HUES48 (cell line): ENCODE data around the gene DOCK9.
A peak's percentile ranks its signal among the peaks of the same experiment; 100 is the strongest.

Experiments
- H3K27ac ChIP-seq: one replicate; pipeline ENCODE4 v1.7.0; 2013; ENCODE audit warnings: low read depth, low read length, inconsistent platforms
- H3K27me3 ChIP-seq: 2 replicates; pipeline ENCODE4 v1.6.1; 2013; ENCODE audit warnings: mild to moderate bottlenecking, low read length; ENCODE audit not compliant: control insufficient read depth, insufficient read depth
- H3K36me3 ChIP-seq: 2 replicates; pipeline ENCODE4 v1.6.1; 2013; ENCODE audit warnings: low read length; ENCODE audit not compliant: control insufficient read depth, insufficient read depth
- H3K4me1 ChIP-seq: 2 replicates; pipeline ENCODE4 v1.6.1; 2013; ENCODE audit warnings: mild to moderate bottlenecking, low read length; ENCODE audit not compliant: control insufficient read depth, insufficient read depth
- H3K4me3 ChIP-seq: 2 replicates; pipeline ENCODE4 v1.5.1; 2013; ENCODE audit warnings: mild to moderate bottlenecking, low read depth, low read length
- H3K9ac ChIP-seq: 2 replicates; pipeline ENCODE4 v1.6.1; 2013; ENCODE audit warnings: mild to moderate bottlenecking, low read depth, low read length, moderate library complexity
- H3K9me3 ChIP-seq: 2 replicates; pipeline ENCODE4 v1.6.1; 2013; ENCODE audit warnings: low read length; ENCODE audit not compliant: control insufficient read depth, insufficient read depth

Gene DOCK9

GRCh38 chr13:98915563-98915962 lies 62.3 kb downstream of the DOCK9 start:
- Histone ChIP-seq H3K9me3 (no peaks in the 10 kb centered on the region), H3K4me1 (peaks cover 2% of the 10 kb centered on the region; the same call in 1 of the 2 replicates), H3K27ac (no peak overlapping the region), H3K9ac (no peak overlapping the region), H3K36me3 (no peaks in the 10 kb centered on the region), H3K4me3 (no peak overlapping the region), H3K27me3 (no peaks in the 10 kb centered on the region)

DNA sequence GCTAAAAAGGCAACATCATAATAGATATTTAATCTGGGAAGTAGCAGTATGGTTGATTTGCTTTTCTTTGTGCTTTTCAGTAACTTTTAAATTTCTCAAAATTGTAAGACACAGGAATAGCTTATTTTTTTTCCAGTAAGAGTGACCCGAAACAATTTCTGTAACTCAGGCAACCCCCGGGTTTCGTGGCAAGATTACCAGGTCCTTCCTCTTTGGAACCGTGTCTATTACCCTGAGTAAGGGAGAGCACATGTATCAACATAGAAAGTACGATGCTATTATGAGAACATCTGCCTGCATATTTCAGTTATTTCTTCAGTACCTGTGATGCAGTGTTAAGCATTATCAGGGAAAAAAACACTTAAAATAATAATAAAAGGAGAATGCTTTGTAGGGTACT lies 64.1 kb downstream of the DOCK9 start:
- H3K27ac ChIP-seq, result no peak overlapping the region
- no peak overlapping the region for H3K9ac ChIP-seq
- no peaks in the 10 kb centered on the region for H3K36me3 ChIP-seq
- H3K4me1 ChIP-seq, result peaks cover 4% of the 10 kb centered on the region; the same call in 1 of the 2 replicates
- H3K4me3 ChIP-seq, result no peak overlapping the region
- H3K9me3 ChIP-seq, result no peaks in the 10 kb centered on the region
- H3K27me3 ChIP-seq, result no peaks in the 10 kb centered on the region

DNA sequence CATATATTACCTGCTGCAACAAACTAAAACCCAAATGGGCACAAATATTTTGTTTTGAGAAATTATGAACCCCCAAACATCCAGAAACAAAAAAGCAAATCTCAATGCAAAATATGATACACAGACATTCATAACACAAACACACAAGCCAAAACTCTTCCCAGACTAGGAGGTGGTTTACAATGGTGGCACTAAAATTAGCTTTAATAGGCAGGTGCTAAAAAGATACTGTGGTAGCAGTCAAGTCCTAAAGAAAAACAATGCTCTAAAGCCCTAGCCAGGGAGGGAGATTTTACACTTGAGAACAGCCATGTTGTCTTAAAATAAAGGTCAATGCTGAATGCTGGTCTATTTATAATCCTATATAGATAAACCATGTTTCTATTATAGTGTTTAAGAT lies 65.0 kb downstream of the DOCK9 start:
- H3K9me3 ChIP-seq, result no peaks in the 10 kb centered on the region
- no peak overlapping the region for H3K27ac ChIP-seq
- H3K9ac ChIP-seq, result no peak overlapping the region
- H3K36me3 ChIP-seq, result no peaks in the 10 kb centered on the region
- H3K27me3 ChIP-seq, result no peaks in the 10 kb centered on the region
- peaks cover 4% of the 10 kb centered on the region; the same call in 1 of the 2 replicates for H3K4me1 ChIP-seq
- H3K4me3 ChIP-seq, result no peak overlapping the region

GRCh38 chr13:98910501-98910951 lies 67.3 kb downstream of the DOCK9 start:
- H3K4me1 ChIP-seq, result peaks cover 4% of the 10 kb centered on the region; the same call in 1 of the 2 replicates
- H3K4me3 ChIP-seq, result no peak overlapping the region
- no peaks in the 10 kb centered on the region for H3K36me3 ChIP-seq
- peak overlapping the region; percentile 62 for H3K27ac ChIP-seq
- H3K9me3 ChIP-seq, result no peaks in the 10 kb centered on the region
- H3K27me3 ChIP-seq, result no peaks in the 10 kb centered on the region
- H3K9ac ChIP-seq, result no peak overlapping the region

DNA sequence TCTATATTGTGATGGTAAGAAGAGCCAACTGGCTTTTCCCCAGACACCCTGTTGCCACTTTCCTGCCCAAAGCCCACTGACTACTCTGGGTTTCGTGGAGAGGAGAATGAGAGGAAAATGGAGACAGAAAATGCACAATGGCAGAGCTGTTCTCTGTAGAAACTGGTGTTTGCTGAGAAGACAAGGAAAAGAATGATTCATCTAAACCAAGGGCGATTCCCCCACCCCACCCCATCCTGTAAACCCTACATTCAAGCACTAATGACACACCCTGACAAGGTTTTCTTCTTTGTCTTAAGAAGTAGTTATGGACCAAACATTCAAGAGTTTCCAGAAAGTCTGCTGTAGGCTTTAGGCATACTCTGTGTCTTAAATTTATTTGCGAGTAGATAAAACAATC lies 68.8 kb downstream of the DOCK9 start:
- H3K36me3 ChIP-seq, result no peaks in the 10 kb centered on the region
- H3K9ac ChIP-seq, result no peak overlapping the region
- H3K4me3 ChIP-seq, result no peak overlapping the region

GRCh38 chr13:98906746-98907502 lies 70.9 kb downstream of the DOCK9 start:
- no peak overlapping the region for H3K4me3 ChIP-seq
- no peaks in the 10 kb centered on the region for H3K36me3 ChIP-seq
- no peak overlapping the region for H3K9ac ChIP-seq
- H3K4me1 ChIP-seq, result peaks cover 4% of the 10 kb centered on the region; the same call in 1 of the 2 replicates
- H3K27me3 ChIP-seq, result no peaks in the 10 kb centered on the region
- H3K27ac ChIP-seq, result no peak overlapping the region
- no peaks in the 10 kb centered on the region for H3K9me3 ChIP-seq

More for the DNA sequence above, 68.8 kb downstream of the DOCK9 start:
- Histone ChIP-seq H3K9me3 (no peaks in the 10 kb centered on the region), H3K27me3 (no peaks in the 10 kb centered on the region), H3K4me1 (peaks cover 4% of the 10 kb centered on the region; the same call in 1 of the 2 replicates), H3K27ac (no peak overlapping the region)

- H3K27me3 ChIP-seq, result no peaks in the 10 kb centered on the region
- no peak overlapping the region for H3K27ac ChIP-seq
- no peak overlapping the region for H3K4me3 ChIP-seq
- H3K36me3 ChIP-seq, result no peaks in the 10 kb centered on the region
- no peaks in the 10 kb centered on the region for H3K9me3 ChIP-seq
- no peaks in the 10 kb centered on the region for H3K4me1 ChIP-seq
- no peak overlapping the region for H3K9ac ChIP-seq
Measured at GRCh38 chr13:98905199-98905598, 72.7 kb downstream of the DOCK9 start.

GRCh38 chr13:98900442-98900841 lies 77.4 kb downstream of the DOCK9 start:
- Histone ChIP-seq H3K9me3 (no peaks in the 10 kb centered on the region), H3K36me3 (no peaks in the 10 kb centered on the region), H3K4me3 (no peak overlapping the region), H3K4me1 (no peaks in the 10 kb centered on the region), H3K9ac (no peak overlapping the region), H3K27ac (no peak overlapping the region), H3K27me3 (no peaks in the 10 kb centered on the region)

DNA sequence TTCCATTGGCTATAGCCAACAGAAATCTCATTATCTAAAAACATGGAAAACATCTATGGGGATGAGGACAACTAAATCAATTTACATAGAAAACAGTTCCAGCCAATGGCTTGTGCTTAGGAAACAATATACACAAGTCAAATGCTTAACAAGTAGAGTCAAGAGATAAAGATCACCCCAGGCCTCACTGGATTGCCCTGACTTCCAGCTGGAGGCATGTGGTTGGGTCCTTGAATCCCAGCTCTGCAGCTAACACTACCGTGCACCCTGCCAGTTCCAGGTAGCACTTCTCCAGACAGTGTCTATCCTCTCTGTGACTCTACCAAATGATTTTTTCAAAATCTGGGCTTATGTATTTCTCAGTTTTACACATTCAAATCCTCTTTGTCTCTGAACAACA lies 80.2 kb downstream of the DOCK9 start:
- Histone ChIP-seq H3K36me3 (no peaks in the 10 kb centered on the region), H3K4me3 (no peak overlapping the region), H3K9ac (no peak overlapping the region), H3K4me1 (peaks cover 10% of the 10 kb centered on the region), H3K27ac (no peak overlapping the region), H3K9me3 (no peaks in the 10 kb centered on the region), H3K27me3 (no peaks in the 10 kb centered on the region)

DNA sequence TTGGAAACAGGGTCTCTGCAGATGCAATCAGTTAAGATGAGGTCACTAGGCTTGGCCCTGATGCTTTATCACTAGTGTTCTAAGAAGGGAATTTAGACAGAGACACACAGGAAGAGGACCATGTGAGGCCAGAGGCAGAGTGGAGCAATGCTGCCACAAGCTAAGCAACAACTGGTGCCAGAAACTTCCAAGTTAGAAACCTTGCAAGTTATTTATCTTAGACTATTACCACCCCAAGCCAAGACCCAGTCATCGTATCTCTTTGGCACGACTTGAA lies 81.1 kb downstream of the DOCK9 start:
- H3K4me1 ChIP-seq, result peaks cover 18% of the 10 kb centered on the region
- no peak overlapping the region for H3K9ac ChIP-seq
- no peak overlapping the region for H3K4me3 ChIP-seq

DNA sequence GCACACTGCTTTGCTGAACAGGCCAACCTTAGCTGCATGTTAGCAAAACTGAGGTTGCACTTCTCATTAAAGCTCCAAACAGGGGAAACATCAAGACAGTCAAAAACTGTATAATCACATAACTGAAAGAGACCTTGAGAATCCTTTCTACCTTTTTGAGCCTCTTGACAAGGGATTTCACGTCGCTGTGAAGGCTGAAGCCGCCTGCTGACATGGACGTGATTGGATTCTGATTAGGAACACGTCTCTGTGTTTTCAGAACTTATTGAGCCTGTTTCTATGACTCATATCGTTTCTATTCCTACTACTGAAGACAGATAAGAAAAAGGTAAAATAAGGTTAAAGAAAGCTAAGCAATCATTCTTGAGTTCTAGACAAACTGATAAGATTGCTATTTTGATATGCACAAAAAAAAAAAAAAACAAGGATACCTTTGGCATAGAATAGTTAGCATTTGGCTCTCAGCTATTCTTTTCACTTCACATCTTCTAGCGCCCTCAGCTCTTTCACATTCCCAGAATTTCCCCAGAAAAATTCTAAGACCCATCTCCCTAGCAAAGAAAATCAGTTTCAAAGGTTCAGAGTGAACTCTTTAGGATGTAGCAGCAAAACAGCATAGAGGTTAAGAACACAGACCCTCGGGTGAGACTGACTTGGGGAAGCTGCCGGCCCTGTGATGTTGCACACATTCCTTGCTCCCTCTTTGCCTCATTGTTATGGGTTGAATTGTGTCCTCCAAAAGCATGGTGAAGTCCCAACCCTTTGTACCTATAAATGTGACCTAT lies 81.6 kb downstream of the DOCK9 start:
- Histone ChIP-seq H3K27me3 (no peaks in the 10 kb centered on the region), H3K36me3 (no peaks in the 10 kb centered on the region), H3K9ac (no peak overlapping the region), H3K9me3 (no peaks in the 10 kb centered on the region), H3K4me1 (peaks cover 19% of the 10 kb centered on the region), H3K27ac (no peak overlapping the region), H3K4me3 (no peak overlapping the region)

More for the DNA sequence above, 81.1 kb downstream of the DOCK9 start:
- H3K9me3 ChIP-seq, result no peaks in the 10 kb centered on the region
- H3K27ac ChIP-seq, result no peak overlapping the region
- no peaks in the 10 kb centered on the region for H3K27me3 ChIP-seq
- no peaks in the 10 kb centered on the region for H3K36me3 ChIP-seq
